Measurements from ENCODE around the gene PRKAR1A. TPM values are rescaled to one million over a fixed set of nuclear protein-coding genes. Genes with fewer than 3 reads are reported as not detected.

PRKAR1A gene
- total RNA-seq, 2 donors from 2014 or later, result 296 to 409 TPM

GRCh38 chr17:68540981-68541380 is 28.8 kb downstream of the PRKAR1A start:
- H3K4me3 ChIP-seq, result no peak overlapping the region
- intact Hi-C loops (cut with DNase I), result loop anchor here (5.0 kb wide), 1 partner anchor 216 kb away; no protein-coding TSS in a partner anchor
- H3K9me3 ChIP-seq, result no peaks in the 10 kb centered on the region
- TF ChIP-seq, protein P1, sequence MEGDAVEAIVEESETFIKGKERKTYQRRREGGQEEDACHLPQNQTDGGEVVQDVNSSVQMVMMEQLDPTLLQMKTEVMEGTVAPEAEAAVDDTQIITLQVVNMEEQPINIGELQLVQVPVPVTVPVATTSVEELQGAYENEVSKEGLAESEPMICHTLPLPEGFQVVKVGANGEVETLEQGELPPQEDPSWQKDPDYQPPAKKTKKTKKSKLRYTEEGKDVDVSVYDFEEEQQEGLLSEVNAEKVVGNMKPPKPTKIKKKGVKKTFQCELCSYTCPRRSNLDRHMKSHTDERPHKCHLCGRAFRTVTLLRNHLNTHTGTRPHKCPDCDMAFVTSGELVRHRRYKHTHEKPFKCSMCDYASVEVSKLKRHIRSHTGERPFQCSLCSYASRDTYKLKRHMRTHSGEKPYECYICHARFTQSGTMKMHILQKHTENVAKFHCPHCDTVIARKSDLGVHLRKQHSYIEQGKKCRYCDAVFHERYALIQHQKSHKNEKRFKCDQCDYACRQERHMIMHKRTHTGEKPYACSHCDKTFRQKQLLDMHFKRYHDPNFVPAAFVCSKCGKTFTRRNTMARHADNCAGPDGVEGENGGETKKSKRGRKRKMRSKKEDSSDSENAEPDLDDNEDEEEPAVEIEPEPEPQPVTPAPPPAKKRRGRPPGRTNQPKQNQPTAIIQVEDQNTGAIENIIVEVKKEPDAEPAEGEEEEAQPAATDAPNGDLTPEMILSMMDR (IDR thresholded peaks at IDR 0.05), result no peak
- TF ChIP-seq POLR2AphosphoS5 (IDR thresholded peaks at IDR 0.05), result no peak
- no peak for TF ChIP-seq POLR2A (IDR thresholded peaks at IDR 0.05)
- H3K27ac ChIP-seq, result no peak overlapping the region
- no peaks in the 10 kb centered on the region for H3K36me3 ChIP-seq
- no peaks in the 10 kb centered on the region for H3K27me3 ChIP-seq (replicated peaks; ENCODE audit: insufficient read depth)
- no peak for DNase-seq (ENCODE audit: low spot score)
- no peaks in the 10 kb centered on the region for H3K4me1 ChIP-seq (replicated peaks)
- 91% methylated on average over 8 of the region's 8 CpGs for WGBS

- H3K9me3 ChIP-seq, result no peaks in the 10 kb centered on the region
- no peaks in the 10 kb centered on the region for H3K4me1 ChIP-seq (replicated peaks)
- H3K36me3 ChIP-seq, result no peaks in the 10 kb centered on the region
- H3K4me3 ChIP-seq, result no peak overlapping the region
- H3K27me3 ChIP-seq (replicated peaks; ENCODE audit: insufficient read depth), result no peaks in the 10 kb centered on the region
- intact Hi-C loops (cut with DNase I), result loop anchor here (5.0 kb wide), 1 partner anchor 215 kb away; no protein-coding TSS in a partner anchor
- no peak overlapping the region for H3K27ac ChIP-seq
- 91% methylated on average over 6 of the region's 6 CpGs for WGBS
- DNase-seq (ENCODE audit: low spot score), result no peak
- TF ChIP-seq POLR2AphosphoS5 (IDR thresholded peaks at IDR 0.05) (no peak), POLR2A (IDR thresholded peaks at IDR 0.05) (no peak)
- TF ChIP-seq, protein P1 (IDR thresholded peaks at IDR 0.05), result no peak
Observed at GRCh38 chr17:68541816-68542215, 29.6 kb downstream of the PRKAR1A start.

- Histone ChIP-seq H3K27ac (no peak overlapping the region), H3K36me3 (no peaks in the 10 kb centered on the region), H3K27me3 (replicated peaks; ENCODE audit: insufficient read depth) (no peaks in the 10 kb centered on the region), H3K9me3 (no peaks in the 10 kb centered on the region), H3K4me1 (replicated peaks) (no peaks in the 10 kb centered on the region), H3K4me3 (no peak overlapping the region)
- no peak for DNase-seq (ENCODE audit: low spot score)
- intact Hi-C loops (cut with DNase I), result loop anchor here (5.0 kb wide), 1 partner anchor 214 kb away; no protein-coding TSS in a partner anchor
- WGBS, result 93% methylated on average over 13 of the region's 13 CpGs
- TF ChIP-seq POLR2A (IDR thresholded peaks at IDR 0.05), result no peak
- TF ChIP-seq POLR2AphosphoS5 (IDR thresholded peaks at IDR 0.05), result no peak
- TF ChIP-seq, protein P1 (IDR thresholded peaks at IDR 0.05), result no peak
Observed at GRCh38 chr17:68542698-68543463, 30.7 kb downstream of the PRKAR1A start.

DNA sequence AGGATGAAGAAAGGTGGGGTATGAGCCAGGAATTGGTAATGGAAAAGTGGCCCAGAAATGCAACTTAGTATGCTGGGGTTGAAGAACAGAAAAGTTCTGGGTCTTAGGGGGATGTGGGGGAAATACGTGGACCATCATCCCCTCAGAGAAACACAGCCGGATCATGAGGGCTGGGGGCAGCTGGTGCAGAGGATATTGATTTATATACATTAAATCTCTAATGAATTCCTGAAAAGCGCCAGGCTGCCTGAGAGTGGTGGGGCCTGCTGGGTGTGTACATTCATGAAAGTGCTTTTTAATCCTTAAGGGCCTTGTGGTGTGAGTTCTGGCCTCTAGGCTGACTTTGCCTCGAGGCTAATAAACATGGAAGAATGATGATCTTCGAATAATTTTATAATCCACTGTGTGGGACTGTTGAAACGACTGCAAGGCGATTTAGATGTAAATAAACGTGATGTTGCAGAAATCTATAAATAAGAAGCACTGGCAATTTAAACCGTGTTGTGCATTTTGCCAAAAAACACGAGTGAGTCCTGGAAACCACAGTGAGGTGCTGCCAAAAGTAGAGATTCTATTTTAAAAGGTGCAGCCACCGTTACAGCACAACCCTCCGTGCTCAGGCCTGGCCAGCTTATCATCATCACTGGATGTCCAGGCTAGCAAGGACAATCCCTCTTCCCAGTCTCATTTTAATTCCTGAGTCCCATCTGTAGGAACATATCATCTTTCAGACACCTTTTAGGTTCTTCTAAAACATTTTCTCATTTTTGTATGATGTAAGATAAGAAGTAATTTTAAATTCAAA is 32.1 kb downstream of the PRKAR1A start:
- intact Hi-C loops (cut with DNase I), result loop anchor here (5.0 kb wide), 1 partner anchor 213 kb away; no protein-coding TSS in a partner anchor
- H3K27ac ChIP-seq, result no peak overlapping the region
- 49% methylated on average over 12 of the region's 12 CpGs for WGBS

More for the DNA sequence above, 32.1 kb downstream of the PRKAR1A start:
- H3K4me3 ChIP-seq, result no peak overlapping the region
- no peaks in the 10 kb centered on the region for H3K9me3 ChIP-seq
- no peaks in the 10 kb centered on the region for H3K27me3 ChIP-seq (replicated peaks; ENCODE audit: insufficient read depth)
- no peaks in the 10 kb centered on the region for H3K36me3 ChIP-seq
- DNase-seq (ENCODE audit: low spot score), result no peak
- TF ChIP-seq, protein P1 (IDR thresholded peaks at IDR 0.05), result no peak
- TF ChIP-seq POLR2A (IDR thresholded peaks at IDR 0.05) (no peak), POLR2AphosphoS5 (IDR thresholded peaks at IDR 0.05) (no peak)
- H3K4me1 ChIP-seq (replicated peaks), result no peaks in the 10 kb centered on the region

All from prostate gland (tissue), 2 donors.